ENCODE measurements around the gene PDE9A. TPM values are rescaled to one million over a fixed set of nuclear protein-coding genes. Genes with fewer than 3 reads are reported as not detected.

Gene PDE9A
- 0.36 TPM in 1 of 2 replicates, not detected in the other for total RNA-seq

GRCh38 chr21:42653231-42654061 is at the start of gene PDE9A:
TSS of gene PDE9A (plus strand) at chr21:42653621. CDS start at chr21:42653815, 194 bp downstream.

Other genes with a start within 250 kb of the PDE9A start
- not detected in 2 replicates for gene UBASH3A, start 249.7 kb upstream of the PDE9A start, total RNA-seq
- 0.13 TPM in 1 of 2 replicates, not detected in the other for gene RSPH1, start 157.4 kb upstream of the PDE9A start, total RNA-seq
- 6.1 and 9.4 TPM in 2 replicates for gene SLC37A1, start 139.8 kb upstream of the PDE9A start, total RNA-seq
- 24.1 and 26.9 TPM in 2 replicates for gene WDR4, start 225.9 kb downstream of the PDE9A start, total RNA-seq
- gene NDUFV3, start 239.7 kb downstream of the PDE9A start, total RNA-seq, result 61.2 and 68.8 TPM in 2 replicates

All from thoracic aorta endothelial cell (primary cell).